Left ventricle myocardium superior (tissue), 1 donor: Measurements from ENCODE around the gene RNF17. TPM values are rescaled to one million over a fixed set of nuclear protein-coding genes. Genes with fewer than 3 reads are reported as not detected.

Experiments
- ATAC-seq: fragments of 200-7000 bp; cut with Tn5 transposase; one replicate; pipeline ENCODE4 v1.9.1; 2020; ENCODE audit warnings: mild to moderate bottlenecking, moderate library complexity
- DNase-seq: peaks from one replicate; pipeline ENCODE4 v3.0.0-alpha.2; 2020
- intact Hi-C: fragments of 100-400 bp; cut with micrococcal nuclease; formaldehyde crosslinking; loops from one replicate; pipeline ENCODE4 v1.11.0; 2022
- total RNA-seq: library from RNA; stranded (reverse); fragmentation: NEBNext Ultra II Directional; extraction: Animal tissue kit (Norgen Biotek cat#: 25700); gene quantifications from one replicate; pipeline ENCODE4 v1.2.1, GENCODE V29; 2021
- donor health status: DM: no; HTN: yes; CAD: no; lungs with severe emphysema.

Gene RNF17
- total RNA-seq, 1 donor from 2014 or later, result not detected

DNA sequence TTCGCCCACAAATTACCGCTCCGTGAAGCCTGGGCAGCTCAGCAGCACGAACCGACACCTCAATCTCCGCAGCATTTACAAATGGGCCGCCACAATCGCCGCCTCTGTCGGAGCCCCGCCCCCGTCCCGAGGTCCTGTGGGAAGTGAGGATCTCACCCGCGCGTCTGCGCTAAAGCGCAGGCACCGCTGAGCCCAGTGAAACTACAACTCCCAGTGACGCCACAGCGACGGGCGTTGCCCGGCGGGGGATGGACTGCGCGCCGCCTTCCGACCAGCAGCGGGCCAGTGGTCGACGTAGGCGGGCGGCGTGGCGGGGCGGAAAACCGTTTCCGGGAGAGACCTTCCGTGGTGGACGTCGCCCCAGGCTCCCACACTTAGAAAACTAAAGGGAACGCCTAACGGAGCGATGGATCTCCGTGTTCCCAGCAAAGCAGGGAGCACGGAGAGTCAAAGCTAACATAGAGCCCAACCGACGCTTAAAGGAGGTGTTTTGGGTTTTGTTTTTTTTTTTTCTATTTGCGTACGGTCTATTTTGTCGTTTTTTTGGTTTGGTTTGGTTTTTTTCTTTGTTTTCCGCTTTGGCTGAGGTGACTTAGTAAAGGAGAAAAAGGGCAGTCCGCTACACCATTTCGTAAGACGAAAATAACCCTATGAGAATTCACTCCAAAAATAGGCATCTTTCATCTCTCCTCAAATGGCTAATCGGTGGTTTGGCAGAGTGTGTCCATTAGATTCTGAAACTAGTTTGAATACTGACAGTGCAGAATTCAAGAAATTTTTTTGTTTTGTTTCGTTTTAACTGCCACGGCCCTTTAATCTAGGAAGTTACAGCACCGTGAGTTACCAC, 159.0 kb downstream of the RNF17 start:
- DNase-seq (peak; percentile 99), ATAC-seq (peak; percentile 100)
- intact Hi-C loops, result no loop called here

DNA sequence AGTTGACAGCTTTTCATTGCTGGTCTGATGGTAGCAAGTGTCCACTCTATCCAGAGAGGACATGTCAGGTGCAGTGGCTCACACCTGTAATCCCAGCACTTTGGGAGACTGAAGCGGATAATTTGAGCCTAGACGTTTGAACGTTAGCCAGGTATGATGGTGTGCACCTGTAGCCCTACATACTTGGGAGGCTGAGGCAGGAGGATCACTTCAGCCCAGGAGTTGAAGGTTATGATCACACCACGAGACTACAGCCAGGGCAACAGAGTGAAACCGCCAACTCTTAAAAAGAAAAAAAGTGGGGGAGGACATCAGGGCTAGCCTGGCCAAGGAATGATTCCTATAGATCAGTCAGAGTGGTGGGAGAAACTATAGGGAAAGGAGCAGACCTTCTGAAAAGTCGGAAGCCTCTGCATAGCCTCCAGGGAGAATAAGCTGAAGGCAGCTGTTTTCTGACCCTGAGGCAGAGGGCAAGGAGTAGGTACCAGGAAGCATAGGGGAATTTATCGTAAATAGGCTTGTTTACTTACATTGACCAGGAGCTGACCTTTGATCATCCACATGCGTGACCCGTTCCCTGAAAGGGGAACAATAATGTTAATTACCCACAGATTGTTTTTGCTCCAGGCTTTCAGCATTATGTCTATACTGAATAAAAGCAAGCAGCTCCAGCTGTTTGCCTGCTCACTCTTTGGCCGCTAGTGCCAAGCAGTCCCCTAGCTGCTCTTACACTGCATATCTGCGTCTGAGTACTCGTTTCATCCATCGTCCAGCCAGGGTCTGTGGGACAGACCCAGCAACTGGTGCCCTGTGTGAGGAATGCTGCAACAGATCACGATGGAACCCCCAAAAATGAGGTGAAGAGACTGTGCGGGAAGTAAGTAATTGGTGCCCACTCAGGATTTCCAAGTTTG, 161.6 kb downstream of the RNF17 start:
- no peak for DNase-seq
- no peak for ATAC-seq
- intact Hi-C loops, result no loop called here

DNA sequence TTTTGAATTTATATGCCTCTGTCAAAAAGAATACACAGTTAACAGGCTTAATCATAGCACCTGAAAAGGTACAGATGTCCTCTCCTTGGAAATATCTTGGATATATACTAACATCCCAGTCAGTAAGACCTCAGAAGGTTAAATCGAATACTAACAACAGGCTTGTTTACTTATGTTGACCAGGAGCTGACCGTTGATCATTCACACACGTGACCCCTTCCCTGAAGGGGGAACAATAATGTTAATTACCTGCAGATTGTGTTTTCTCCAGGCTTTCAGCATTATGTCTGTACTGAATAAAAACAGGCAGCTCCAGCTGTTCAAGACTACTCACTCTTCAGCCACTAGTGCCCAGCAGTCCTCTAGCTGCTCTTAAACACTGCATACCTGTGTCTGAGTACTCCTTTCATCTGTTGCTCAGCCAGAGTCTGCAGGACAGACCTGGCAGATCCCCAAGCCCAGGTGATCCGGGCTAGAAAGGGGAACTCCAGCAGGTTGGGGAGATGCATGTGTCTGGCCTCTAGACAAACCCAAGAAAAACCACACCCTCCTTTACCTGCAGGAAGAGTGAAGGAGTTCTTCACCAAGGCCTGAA, 163.9 kb downstream of the RNF17 start:
- intact Hi-C loops, result no loop called here
- no peak for DNase-seq
- ATAC-seq, result no peak

DNA sequence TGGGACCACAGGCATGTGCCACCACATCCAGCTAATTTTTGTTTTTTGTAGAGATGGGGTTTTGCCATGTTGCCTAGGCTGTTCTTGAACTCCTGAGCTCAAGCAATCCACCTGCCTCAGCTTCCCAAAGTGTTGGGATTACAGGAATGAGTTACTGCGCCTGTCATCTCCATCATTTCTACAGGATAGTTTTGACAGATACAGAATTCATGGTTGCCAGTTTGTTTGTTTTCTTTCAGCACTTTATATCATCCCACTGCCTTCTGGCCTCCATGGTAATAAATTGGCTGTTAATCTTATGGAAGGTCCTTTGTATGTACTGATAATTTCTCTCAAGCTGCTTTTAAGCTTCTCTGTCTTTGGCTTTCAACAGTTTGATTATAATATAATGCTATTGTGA, 165.2 kb downstream of the RNF17 start:
- intact Hi-C loops, result no loop called here
- DNase-seq (no peak), ATAC-seq (no peak)

Other genes starting within 250 kb of the RNF17 start
- not detected for gene ATP12A, start 83.8 kb upstream of the RNF17 start, total RNA-seq